Endodermal cell (in vitro differentiated cells): Measurements from ENCODE around the gene TMEM141. TPM values are rescaled to one million over a fixed set of nuclear protein-coding genes. Genes with fewer than 3 reads are reported as not detected.
A peak's percentile ranks its signal among the peaks of the same experiment; 100 is the strongest.
"Not testable (repeated sequence)": the region's sequence is repeated elsewhere in the genome, so short reads cannot be mapped to it uniquely, and the experiment has no call there.

Source experiments
- DNase-seq: peaks from one replicate; pipeline ENCODE4 v3.0.0-alpha.2; 2017
- H3K27ac ChIP-seq: 2 replicates; pipeline ENCODE4 v1.5.1; 2013; ENCODE audit warnings: mild to moderate bottlenecking, low read depth, low read length, moderate library complexity
- H3K27me3 ChIP-seq: 2 replicates; pipeline ENCODE4 v1.6.1; 2013; ENCODE audit warnings: mild to moderate bottlenecking, low read length, moderate library complexity; ENCODE audit not compliant: insufficient read depth, control insufficient read depth, poor library complexity, severe bottlenecking
- H3K36me3 ChIP-seq: 2 replicates; pipeline ENCODE4 v1.7.0; 2013; ENCODE audit warnings: mild to moderate bottlenecking, low read length, moderate library complexity; ENCODE audit not compliant: control insufficient read depth, insufficient read depth
- H3K4me1 ChIP-seq: one replicate; pipeline ENCODE4 v1.7.0; 2013; ENCODE audit warnings: low read length; ENCODE audit not compliant: control insufficient read depth, insufficient read depth
- H3K4me3 ChIP-seq: 2 replicates; pipeline ENCODE4 v1.5.1; 2013; ENCODE audit warnings: mild to moderate bottlenecking, low read length, moderate library complexity
- H3K9ac ChIP-seq: 2 replicates; pipeline ENCODE4 v1.6.1; 2013; ENCODE audit warnings: mild to moderate bottlenecking, low read length, moderate library complexity; ENCODE audit not compliant: poor library complexity, severe bottlenecking; ENCODE audit errors: extremely low read depth
- H3K9me3 ChIP-seq: 2 replicates; pipeline ENCODE4 v1.6.1; 2013; ENCODE audit warnings: mild to moderate bottlenecking, low read length, moderate library complexity; ENCODE audit not compliant: control insufficient read depth
- H3K27ac Mint-ChIP-seq: 2 replicates; pipeline ENCODE4 v1.8.0; 2020; ENCODE audit warnings: mixed read lengths
- H3K27me3 Mint-ChIP-seq: 2 replicates; pipeline ENCODE4 v1.8.0; 2021; ENCODE audit warnings: mild to moderate bottlenecking, mixed read lengths; ENCODE audit not compliant: insufficient read depth
- H3K36me3 Mint-ChIP-seq: 2 replicates; pipeline ENCODE4 v1.8.0; 2020; ENCODE audit warnings: low read depth, mixed read lengths
- H3K4me1 Mint-ChIP-seq: 2 replicates; pipeline ENCODE4 v1.8.0; 2020; ENCODE audit warnings: mixed read lengths
- H3K4me3 Mint-ChIP-seq: 2 replicates; pipeline ENCODE4 v1.8.0; 2020; ENCODE audit warnings: mild to moderate bottlenecking, moderate library complexity, mixed read lengths
- H3K9me3 Mint-ChIP-seq: 2 replicates; pipeline ENCODE4 v1.8.0; 2020; ENCODE audit warnings: mild to moderate bottlenecking, mixed read lengths
- CTCF ChIP-seq: fragments of 200-600 bp; sonication (generic); conservative IDR thresholded peaks from 2 replicates; pipeline ENCODE4 v1.5.0; 2021; ENCODE audit warnings: antibody characterized with exemption, mild to moderate bottlenecking
- WGBS, 2 experiments: methylation state at CpG; one replicate each; pipeline versions ENCODE4 v1.1.5 to v1.1.7; 2013; ENCODE audit warnings: missing lambda C conversion rate in 2 of 2, mixed read lengths in 1 of 2; ENCODE audit not compliant: insufficient coverage in 1 of 2, insufficient read length in 1 of 2; 5-methylcytosine and 5-hydroxymethylcytosine counted together
- total RNA-seq, 2 donors: library from RNA; stranded (reverse); fragmentation: NEBNext Ultra II Directional in 1 of 2; extraction: Animal tissue kit (Norgen Biotek cat#: 25700) in 1 of 2; gene quantifications; 2 replicates in 1 of 2; 3 replicates in 1 of 2; pipeline ENCODE4 v1.2.1, GENCODE V29; 2021

The TMEM141 gene
- total RNA-seq, 2 donors from 2014 or later = 215 to 339 TPM

- Histone ChIP-seq H3K4me3 (no peak overlapping the region), H3K36me3 (no peaks in the 10 kb centered on the region), H3K9ac (no peak overlapping the region), H3K27me3 (no peaks in the 10 kb centered on the region), H3K4me1 (no peaks in the 10 kb centered on the region), H3K9me3 (no peaks in the 10 kb centered on the region), H3K27ac (no peak overlapping the region)
- Mint-ChIP-seq H3K4me3 (no peak overlapping the region), H3K4me1 (no peaks in the 10 kb centered on the region), H3K9me3 (peaks cover 10% of the 10 kb centered on the region), H3K36me3 (peaks cover 1% of the 10 kb centered on the region), H3K27me3 (no peaks in the 10 kb centered on the region), H3K27ac (no peak overlapping the region)
- no peak for DNase-seq
- WGBS, 2 experiments = 91 to 93% methylated on average over 25 of the region's 25 CpGs
- no peak for TF ChIP-seq CTCF
Observed at GRCh38 chr9:136760424-136760823, 30.7 kb upstream of the TMEM141 start.

- not testable (repeated sequence) for H3K4me1 ChIP-seq, H3K9ac ChIP-seq, H3K27ac ChIP-seq, H3K27me3 Mint-ChIP-seq, H3K4me3 ChIP-seq, H3K9me3 ChIP-seq, H3K9me3 Mint-ChIP-seq, H3K4me1 Mint-ChIP-seq, H3K36me3 ChIP-seq, H3K27ac Mint-ChIP-seq, H3K36me3 Mint-ChIP-seq, H3K27me3 ChIP-seq, H3K4me3 Mint-ChIP-seq
- TF ChIP-seq CTCF = peak; percentile 73
- peak; percentile 86 for DNase-seq
- 81% methylated on average over 20 to 22 of the region's 22 CpGs for WGBS, 2 experiments
Observed at GRCh38 chr9:136760834-136761544, 30.2 kb upstream of the TMEM141 start.

GRCh38 chr9:136761545-136761981 is 29.6 kb upstream of the TMEM141 start:
- H3K36me3 Mint-ChIP-seq = no peaks in the 10 kb centered on the region
- H3K4me3 Mint-ChIP-seq = no peak overlapping the region
- H3K27me3 Mint-ChIP-seq = peaks cover 2% of the 10 kb centered on the region
- no peaks in the 10 kb centered on the region for H3K36me3 ChIP-seq
- H3K9ac ChIP-seq = no peak overlapping the region
- H3K9me3 Mint-ChIP-seq = peaks cover 1% of the 10 kb centered on the region
- no peak for TF ChIP-seq CTCF
- H3K27ac Mint-ChIP-seq = no peak overlapping the region
- no peaks in the 10 kb centered on the region for H3K27me3 ChIP-seq
- WGBS, 2 experiments = 90 to 93% methylated on average over 6 to 13 of the region's 13 CpGs
- no peaks in the 10 kb centered on the region for H3K4me1 Mint-ChIP-seq
- no peak overlapping the region for H3K27ac ChIP-seq
- no peaks in the 10 kb centered on the region for H3K9me3 ChIP-seq
- H3K4me1 ChIP-seq = no peaks in the 10 kb centered on the region
- no peak overlapping the region for H3K4me3 ChIP-seq
- no peak for DNase-seq
